ENCODE results near the gene SPOCK3.

- TF ChIP-seq CTCF (IDR thresholded peaks at IDR 0.05; ENCODE audit: borderline replicate concordance, extremely low read depth, low read length, poor library complexity, severe bottlenecking) (no peak), EZH2 (IDR thresholded peaks at IDR 0.05; ENCODE audit: borderline replicate concordance, low read depth, low read length, severe bottlenecking) (no peak)
Observed at GRCh38 chr4:167168611-167169010, 65.7 kb downstream of the SPOCK3 start.

Measured in DND-41 (cell line).